Glutamatergic neuron (in vitro differentiated cells): Measurements from ENCODE around the gene ATP5F1A. TPM values are rescaled to one million over a fixed set of nuclear protein-coding genes. Genes with fewer than 3 reads are reported as not detected.
"Not testable (repeated sequence)": the region's sequence is repeated elsewhere in the genome, so short reads cannot be mapped to it uniquely, and the experiment has no call there.

Experiments used
- DNase-seq: peaks from one replicate; pipeline ENCODE4 v3.0.0; 2022
- H3K27ac Mint-ChIP-seq: one replicate; pipeline ENCODE4 v1.8.0; 2020; ENCODE audit warnings: mild to moderate bottlenecking, mixed read lengths, inconsistent platforms; ENCODE audit not compliant: unreplicated experiment
- H3K27me3 Mint-ChIP-seq: one replicate; pipeline ENCODE4 v1.8.0; 2020; ENCODE audit warnings: mild to moderate bottlenecking, moderate library complexity, mixed read lengths, inconsistent platforms; ENCODE audit not compliant: unreplicated experiment
- H3K36me3 Mint-ChIP-seq: one replicate; pipeline ENCODE4 v1.8.0; 2020; ENCODE audit warnings: mild to moderate bottlenecking, mixed read lengths, inconsistent platforms; ENCODE audit not compliant: unreplicated experiment
- H3K4me1 Mint-ChIP-seq: one replicate; pipeline ENCODE4 v1.8.0; 2020; ENCODE audit warnings: mild to moderate bottlenecking, low read depth, mixed read lengths, inconsistent platforms; ENCODE audit not compliant: unreplicated experiment
- H3K4me3 Mint-ChIP-seq: one replicate; pipeline ENCODE4 v1.8.0; 2020; ENCODE audit warnings: mild to moderate bottlenecking, mixed read lengths, inconsistent platforms; ENCODE audit not compliant: unreplicated experiment
- H3K9me3 Mint-ChIP-seq: one replicate; pipeline ENCODE4 v1.8.0; 2020; ENCODE audit warnings: mild to moderate bottlenecking, moderate library complexity, mixed read lengths, inconsistent platforms; ENCODE audit not compliant: unreplicated experiment
- CTCF ChIP-seq: fragments of 200-600 bp; sonication (generic); IDR thresholded peaks from one replicate; pipeline ENCODE4 v1.5.0; 2021; ENCODE audit not compliant: partially characterized antibody, unreplicated experiment
- total RNA-seq: library from RNA; stranded (reverse); fragmentation: NEBNext Ultra II Directional; extraction: Animal tissue kit (Norgen Biotek cat#: 25700); gene quantifications from one replicate; pipeline ENCODE4 v1.2.1, GENCODE V29; 2021; ENCODE audit not compliant: unreplicated experiment

ATP5F1A gene
- total RNA-seq, 1 donor from 2014 or later, result 511 TPM

- H3K27me3 Mint-ChIP-seq, result peaks cover 4% of the 10 kb centered on the region
- peak overlapping the region; percentile 79 for H3K27ac Mint-ChIP-seq
- no peak for TF ChIP-seq CTCF
- H3K4me1 Mint-ChIP-seq, result peaks cover 3% of the 10 kb centered on the region
- H3K9me3 Mint-ChIP-seq, result peaks cover 7% of the 10 kb centered on the region
- no peaks in the 10 kb centered on the region for H3K36me3 Mint-ChIP-seq
- DNase-seq, result no peak
- peak overlapping the region; percentile 96 for H3K4me3 Mint-ChIP-seq
Observed at GRCh38 chr18:46096651-46097300, 1.3 kb downstream of the ATP5F1A start.

- H3K36me3 Mint-ChIP-seq, result no peaks in the 10 kb centered on the region
- H3K4me1 Mint-ChIP-seq, result peaks cover 3% of the 10 kb centered on the region
- peaks cover 7% of the 10 kb centered on the region for H3K9me3 Mint-ChIP-seq
- DNase-seq, result no peak
- H3K27ac Mint-ChIP-seq, result no peak overlapping the region
- TF ChIP-seq CTCF, result no peak
- H3K4me3 Mint-ChIP-seq, result no peak overlapping the region
- H3K27me3 Mint-ChIP-seq, result peaks cover 4% of the 10 kb centered on the region
Observed at GRCh38 chr18:46095532-46095931, 2.6 kb downstream of the ATP5F1A start.

- not testable (repeated sequence) for H3K4me1 Mint-ChIP-seq
Observed at GRCh38 chr18:46088501-46088900, 9.6 kb downstream of the ATP5F1A start.

GRCh38 chr18:46084431-46084830 lies 13.7 kb downstream of the ATP5F1A start:
- Mint-ChIP-seq H3K4me3 (no peak overlapping the region), H3K27ac (no peak overlapping the region), H3K4me1 (no peaks in the 10 kb centered on the region), H3K9me3 (no peaks in the 10 kb centered on the region), H3K27me3 (peaks cover 4% of the 10 kb centered on the region), H3K36me3 (peaks cover 8% of the 10 kb centered on the region)
- TF ChIP-seq CTCF, result no peak
- no peak for DNase-seq

More at GRCh38 chr18:46088501-46088900, 9.6 kb downstream of the ATP5F1A start:
- not testable (repeated sequence) for H3K4me3 Mint-ChIP-seq, DNase-seq, H3K27ac Mint-ChIP-seq, H3K27me3 Mint-ChIP-seq, H3K9me3 Mint-ChIP-seq
- H3K36me3 Mint-ChIP-seq, result peaks cover 18% of the 10 kb centered on the region

- H3K27ac Mint-ChIP-seq, result no peak overlapping the region
- H3K9me3 Mint-ChIP-seq, result no peaks in the 10 kb centered on the region
- no peaks in the 10 kb centered on the region for H3K4me1 Mint-ChIP-seq
- H3K27me3 Mint-ChIP-seq, result no peaks in the 10 kb centered on the region
- H3K4me3 Mint-ChIP-seq, result no peak overlapping the region
- no peak for TF ChIP-seq CTCF
- no peak for DNase-seq
- no peaks in the 10 kb centered on the region for H3K36me3 Mint-ChIP-seq
Observed at GRCh38 chr18:46080156-46080555, 17.9 kb downstream of the ATP5F1A start.
